Measurements from ENCODE around the gene MCOLN1. TPM values are rescaled to one million over a fixed set of nuclear protein-coding genes. Genes with fewer than 3 reads are reported as not detected.

Gene MCOLN1
- total RNA-seq, 1 experiment from 2014 or later, result 10.2 TPM

Other genes starting within 250 kb of the MCOLN1 start
- gene INSR, start 228.2 kb upstream of the MCOLN1 start, total RNA-seq (2014; rRNA removed), result 13.7 and 41.5 TPM in 2 replicates
- 65.1 and 66.8 TPM in 2 replicates for gene ARHGEF18, start 173.7 kb upstream of the MCOLN1 start, total RNA-seq (2014; rRNA removed)
- 6.6 and 8.6 TPM in 2 replicates for gene PEX11G, start 33.6 kb upstream of the MCOLN1 start, total RNA-seq (2014; rRNA removed)
- gene ZNF358, start 6.5 kb upstream of the MCOLN1 start, total RNA-seq (2014; rRNA removed), result 41.6 and 53.4 TPM in 2 replicates
- 217 and 291 TPM in 2 replicates for gene PNPLA6, start 13.1 kb downstream of the MCOLN1 start, total RNA-seq (2014; rRNA removed)
- gene CAMSAP3, start 73.2 kb downstream of the MCOLN1 start, total RNA-seq (2014; rRNA removed), result 16.6 and 25.4 TPM in 2 replicates
- 81.1 and 84.4 TPM in 2 replicates for gene XAB2, start 106.9 kb downstream of the MCOLN1 start, total RNA-seq (2014; rRNA removed)
- 101 and 141 TPM in 2 replicates for gene PET100, start 107.2 kb downstream of the MCOLN1 start, total RNA-seq (2014; rRNA removed)
- gene PCP2, start 111.1 kb downstream of the MCOLN1 start, total RNA-seq (2014; rRNA removed), result not detected in 2 replicates
- gene STXBP2, start 114.5 kb downstream of the MCOLN1 start, total RNA-seq (2014; rRNA removed), result 133 and 149 TPM in 2 replicates
- not detected in 2 replicates for gene RETN, start 146.4 kb downstream of the MCOLN1 start, total RNA-seq (2014; rRNA removed)
- gene MCEMP1, start 154.5 kb downstream of the MCOLN1 start, total RNA-seq (2014; rRNA removed), result not detected in 2 replicates
- 317 and 376 TPM in 2 replicates for gene TRAPPC5, start 158.2 kb downstream of the MCOLN1 start, total RNA-seq (2014; rRNA removed)
- not detected in 2 replicates for gene FCER2, start 179.5 kb downstream of the MCOLN1 start, total RNA-seq (2014; rRNA removed)
- not detected in 2 replicates for gene CLEC4G, start 209.5 kb downstream of the MCOLN1 start, total RNA-seq (2014; rRNA removed)
- gene CD209, start 224.9 kb downstream of the MCOLN1 start, total RNA-seq (2014; rRNA removed), result not detected in 2 replicates
- gene CLEC4M, start 240.6 kb downstream of the MCOLN1 start, total RNA-seq (2014; rRNA removed), result not detected in 2 replicates

Measured in PC-3 (cell line).